Measurements from ENCODE around the gene RNF213.
"Not testable (repeated sequence)": the region's sequence is repeated elsewhere in the genome, so short reads cannot be mapped to it uniquely, and the experiment has no call there.

Gene RNF213

DNA sequence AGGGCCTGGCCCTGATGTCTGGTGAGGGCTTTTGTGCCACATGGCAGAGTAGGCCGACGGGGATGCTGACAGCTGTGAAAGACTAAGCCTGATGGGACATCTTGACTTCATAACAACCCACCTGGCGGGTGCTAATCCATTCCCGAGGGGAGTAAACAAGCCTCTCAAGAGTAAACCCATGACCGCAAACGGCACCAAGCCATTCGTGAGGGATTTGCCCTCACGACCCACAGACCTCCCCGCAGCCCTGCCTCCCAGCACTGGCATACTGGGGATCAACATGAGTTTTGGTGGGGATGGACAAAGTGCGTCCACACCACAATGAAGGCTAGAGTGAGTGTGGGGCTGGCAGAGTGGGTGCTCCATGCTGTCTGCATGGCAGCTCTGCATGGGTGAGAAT is 11.7 kb downstream of the RNF213 start:
- DNase-seq: no peak

- DNase-seq: no peak
These were observed 13.7 kb downstream of the RNF213 start for GRCh38 chr17:80274331-80274730.

DNA sequence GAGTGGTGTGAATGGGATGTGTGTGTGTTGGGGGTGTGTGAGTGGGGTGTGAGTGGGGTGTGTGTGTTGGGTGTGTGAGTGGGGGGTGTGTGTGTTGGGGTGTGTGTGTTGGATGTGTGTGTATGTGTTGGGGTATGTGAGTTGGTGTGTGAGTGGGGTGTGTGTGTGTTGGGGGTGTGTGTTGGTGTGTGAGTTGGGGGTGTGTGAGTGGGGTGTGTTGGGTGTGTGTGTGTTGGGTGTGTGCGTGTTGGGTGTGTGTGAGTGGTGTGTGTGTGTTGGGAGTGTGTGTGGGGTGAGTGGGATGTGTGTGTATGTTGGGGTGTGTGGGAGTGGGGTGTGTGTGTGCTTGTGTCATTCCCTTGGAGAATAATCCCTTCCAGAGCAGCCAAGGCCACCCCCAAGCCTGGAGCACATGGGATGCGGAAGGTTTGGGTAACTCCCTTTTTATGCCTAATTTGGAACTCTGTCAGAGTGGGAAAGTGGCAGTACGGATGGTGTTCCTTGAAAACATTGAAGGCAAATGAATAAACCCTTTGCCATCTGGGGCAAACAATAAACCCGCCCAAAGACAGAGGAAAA is 14.3 kb downstream of the RNF213 start:
- no peak for DNase-seq

DNA sequence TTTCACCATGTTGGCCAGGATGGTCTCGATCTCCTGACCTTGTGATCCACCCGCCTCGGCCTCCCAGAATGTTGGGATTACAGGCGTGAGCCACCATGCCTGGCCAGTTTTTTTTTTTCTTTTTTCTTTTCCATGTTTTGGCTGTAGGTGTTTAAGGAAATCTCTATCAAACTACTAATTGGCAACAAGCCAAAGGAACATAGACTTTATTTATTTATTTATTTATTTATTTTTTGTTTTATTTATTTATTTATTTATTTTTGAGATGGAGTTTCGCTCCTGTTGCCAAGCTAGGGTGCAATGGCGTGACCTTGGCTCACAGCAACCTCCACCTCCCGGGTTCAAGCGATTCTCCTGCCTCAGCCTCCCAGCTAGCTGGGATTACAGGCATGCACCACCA is 15.2 kb downstream of the RNF213 start:
- DNase-seq: not testable (repeated sequence)

- DNase-seq: no peak
These were observed 17.4 kb downstream of the RNF213 start for GRCh38 chr17:80277751-80278671.

DNA sequence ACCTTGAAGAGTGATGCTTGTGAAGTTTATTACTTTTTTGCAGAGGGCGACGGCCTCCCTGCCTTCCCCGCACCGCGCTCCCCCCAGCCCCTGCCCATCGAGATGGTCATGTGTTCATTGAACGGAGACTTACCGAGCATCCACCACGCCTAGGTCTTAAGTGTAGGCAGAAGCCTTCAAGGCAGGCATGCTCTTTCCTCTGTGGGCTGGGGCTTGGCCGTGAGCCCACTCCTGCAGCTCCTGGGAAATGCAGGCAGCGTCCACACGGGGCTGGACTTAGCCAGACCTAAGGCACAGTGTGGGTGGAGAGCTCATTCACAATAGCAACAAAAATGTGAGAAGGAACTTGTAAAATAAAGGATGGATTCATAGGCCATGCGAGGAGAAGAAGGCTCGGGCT is 19.2 kb downstream of the RNF213 start:
- no peak for DNase-seq

DNA sequence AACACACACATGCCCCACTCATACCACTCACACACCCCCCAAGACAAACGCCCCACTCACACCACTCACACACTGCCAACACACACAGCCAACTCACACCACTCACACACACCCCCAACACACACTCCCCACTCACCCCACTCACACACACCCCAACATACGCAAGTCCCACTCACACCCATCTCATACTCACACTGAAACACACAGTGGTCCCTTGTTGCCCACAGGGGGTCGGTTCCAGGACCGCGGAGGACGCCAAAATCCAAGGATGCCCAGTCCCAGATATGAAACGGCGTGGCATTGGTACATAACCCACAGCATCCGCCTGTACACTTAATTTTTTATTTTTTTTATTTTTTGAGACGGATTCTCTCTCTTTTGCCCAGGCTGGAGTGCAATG is 20.9 kb downstream of the RNF213 start:
- no peak for DNase-seq

DNA sequence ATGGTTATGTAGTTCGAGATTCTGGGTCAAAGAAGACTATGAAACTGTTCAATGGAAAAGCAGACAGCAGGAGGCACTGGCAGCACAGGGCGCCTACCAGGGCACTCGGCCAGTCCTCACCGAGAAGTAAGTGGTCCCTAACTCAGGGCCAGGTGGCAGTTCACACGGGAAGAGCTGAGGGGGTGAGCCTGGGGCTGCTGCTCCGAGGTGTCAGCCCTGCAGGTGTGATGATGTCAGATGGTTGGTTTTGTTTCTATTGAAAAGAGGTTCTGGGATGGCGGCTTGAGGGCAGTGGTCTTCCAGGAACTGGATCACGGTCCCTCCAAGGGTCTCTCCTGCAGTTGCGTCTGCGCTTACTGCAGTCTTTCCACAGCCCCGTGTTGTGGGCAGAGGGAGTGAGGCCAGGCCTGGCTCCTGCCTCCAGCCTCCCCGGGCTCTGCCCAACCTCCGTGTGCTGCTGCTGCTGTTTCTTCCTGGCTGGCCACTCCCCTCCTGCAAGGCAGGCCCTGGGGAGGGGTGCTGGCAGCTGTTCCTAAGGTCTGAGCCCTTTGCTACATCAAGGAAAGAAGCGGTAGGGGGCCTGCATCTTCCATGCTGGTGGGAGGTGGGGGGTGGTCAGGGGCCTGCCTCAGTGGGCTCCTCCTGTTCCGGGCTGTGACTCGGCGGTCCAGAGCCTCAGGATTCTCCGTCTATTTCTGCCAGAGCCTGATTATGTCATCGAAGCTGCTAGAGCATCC is 22.6 kb downstream of the RNF213 start:
- DNase-seq: no peak

GRCh38 chr17:80284631-80285030 is 24.0 kb downstream of the RNF213 start:
- DNase-seq: no peak

- DNase-seq: no peak
These were observed 24.7 kb downstream of the RNF213 start for GRCh38 chr17:80285237-80285920.

GRCh38 chr17:80286638-80286960 is 25.9 kb downstream of the RNF213 start:
- DNase-seq: no peak

GRCh38 chr17:80287038-80287437 is 26.4 kb downstream of the RNF213 start:
- DNase-seq: no peak

DNA sequence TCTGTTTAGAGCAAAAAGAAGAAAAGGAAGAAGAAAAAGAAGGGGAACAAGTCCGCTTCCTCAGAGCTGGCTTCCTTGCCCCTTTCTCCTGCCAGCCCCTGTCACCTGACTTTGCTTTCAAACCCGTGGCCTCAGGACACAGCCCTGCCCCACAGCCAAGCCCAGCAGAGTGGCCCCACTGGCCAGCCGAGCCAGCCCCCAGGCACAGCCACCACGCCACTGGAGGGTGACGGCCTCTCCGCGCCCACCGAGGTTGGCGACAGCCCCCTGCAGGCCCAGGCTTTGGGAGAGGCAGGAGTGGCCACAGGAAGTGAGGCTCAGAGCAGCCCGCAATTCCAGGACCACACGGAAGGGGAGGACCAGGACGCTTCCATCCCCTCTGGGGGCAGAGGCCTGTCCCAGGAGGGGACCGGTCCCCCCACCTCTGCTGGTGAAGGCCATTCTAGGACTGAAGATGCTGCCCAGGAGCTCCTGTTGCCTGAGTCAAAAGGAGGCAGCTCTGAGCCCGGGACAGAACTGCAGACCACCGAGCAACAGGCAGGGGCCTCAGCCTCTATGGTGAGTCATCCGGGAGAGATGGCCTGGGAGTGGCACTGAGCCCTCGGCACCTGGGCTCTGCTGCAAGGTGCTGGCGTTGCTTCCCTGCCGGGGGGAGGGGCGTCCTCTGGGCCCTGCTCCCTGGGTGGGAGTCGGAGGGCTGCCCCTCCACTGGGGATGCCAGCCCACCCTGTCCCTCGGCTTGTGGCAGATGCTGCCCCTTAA is 27.3 kb downstream of the RNF213 start:
- DNase-seq: no peak

GRCh38 chr17:80289616-80290015 is 29.0 kb downstream of the RNF213 start:
- DNase-seq: no peak

GRCh38 chr17:80290156-80290555 is 29.5 kb downstream of the RNF213 start:
- no peak for DNase-seq

DNA sequence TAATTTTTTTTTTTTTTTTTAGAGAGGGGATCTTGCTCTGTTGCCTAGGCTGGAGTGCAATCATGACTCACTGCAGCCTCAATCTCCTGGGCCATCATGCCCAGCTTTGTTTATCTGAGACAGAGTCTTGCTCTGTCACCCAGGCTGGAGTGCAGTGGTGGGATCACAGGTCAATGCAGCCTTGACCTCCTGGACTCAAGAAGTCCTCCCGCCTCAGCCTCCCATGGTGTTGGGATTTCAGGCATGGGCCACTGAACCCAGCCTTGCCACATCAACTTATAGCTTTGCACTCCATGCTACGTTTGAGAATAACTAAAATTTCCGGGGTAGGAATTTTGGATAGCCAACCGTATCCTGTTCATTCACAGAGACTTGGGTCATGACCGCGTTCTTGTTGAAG is 30.6 kb downstream of the RNF213 start:
- DNase-seq: no peak

- DNase-seq: no peak
These were observed 31.2 kb downstream of the RNF213 start for GRCh38 chr17:80291691-80292487.

- DNase-seq: no peak
These were observed 31.9 kb downstream of the RNF213 start for GRCh38 chr17:80292521-80292971.

GRCh38 chr17:80294210-80294609 is 33.6 kb downstream of the RNF213 start:
- no peak for DNase-seq

DNA sequence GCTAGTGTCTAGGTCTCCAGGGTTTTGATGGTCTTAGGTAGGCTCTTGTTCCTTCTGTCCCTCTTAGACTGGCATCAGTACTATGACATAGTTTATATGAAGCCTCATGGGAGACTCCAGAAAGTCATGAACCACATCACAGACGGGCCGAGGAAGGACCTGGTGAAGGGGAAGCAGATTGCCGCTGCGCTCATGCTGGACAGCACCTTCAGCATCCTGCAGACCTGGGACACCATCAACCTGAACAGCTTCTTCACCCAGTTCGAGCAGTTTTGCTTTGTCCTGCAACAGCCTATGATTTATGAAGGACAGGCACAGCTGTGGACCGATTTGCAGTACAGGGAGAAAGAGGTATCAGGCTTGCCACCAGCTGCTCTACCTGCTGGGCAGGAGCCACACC is 34.0 kb downstream of the RNF213 start:
- no peak for DNase-seq

DNA sequence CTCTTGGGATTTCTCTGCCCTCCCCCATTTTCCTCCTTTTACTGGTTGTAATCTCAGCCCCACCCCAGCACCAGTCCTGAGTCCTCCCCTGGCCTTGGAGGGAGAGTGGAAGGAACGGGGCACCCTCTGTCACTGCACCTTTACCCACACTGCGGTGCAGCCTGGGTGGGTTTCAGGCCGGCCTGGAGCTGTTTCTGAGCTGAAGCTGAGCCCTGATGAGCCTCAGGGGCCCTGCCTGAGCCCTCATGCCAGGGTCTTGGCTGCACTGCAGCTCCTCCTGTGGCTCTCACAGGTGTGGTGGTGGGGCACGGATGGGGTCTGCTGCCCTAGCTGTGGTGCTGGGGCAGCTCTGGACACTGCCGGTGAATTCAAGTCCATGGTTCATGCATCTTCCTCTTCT is 34.5 kb downstream of the RNF213 start:
- no peak for DNase-seq

DNA sequence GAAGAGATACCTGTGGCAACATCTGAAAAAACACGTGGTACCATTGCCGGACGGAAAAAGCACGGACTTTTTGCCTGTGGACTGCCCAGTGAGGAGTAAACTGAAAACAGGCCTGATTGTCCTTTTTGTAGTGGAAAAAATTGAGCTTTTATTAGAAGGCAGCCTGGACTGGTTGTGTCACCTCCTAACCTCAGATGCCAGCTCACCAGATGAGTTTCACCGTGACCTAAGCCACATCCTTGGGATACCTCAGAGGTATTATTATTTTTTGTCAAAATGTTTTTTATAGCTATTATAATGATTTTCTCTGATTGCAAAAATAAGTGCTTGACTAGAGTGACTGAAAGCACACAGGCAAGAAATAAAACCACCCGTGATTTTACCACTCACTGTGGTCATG is 34.9 kb downstream of the RNF213 start:
- DNase-seq: no peak

All from stimulated activated naive CD4-positive, alpha-beta T cell (primary cell).